ENCODE results near the gene CDKAL1.

The CDKAL1 gene

GRCh38 chr6:21166754-21167153 is 632.5 kb downstream of the CDKAL1 start:
- ChIA-PET POLR2A (no interaction called here), CTCF (no interaction called here)
- no peak for DNase-seq (ENCODE audit: extremely low spot score)
- TF ChIP-seq ARNT (IDR thresholded peaks at IDR 0.05) (no peak), ELF4 (IDR thresholded peaks at IDR 0.05) (no peak), L3MBTL2 (conservative IDR thresholded peaks at IDR 0.05) (no peak), HDGF (IDR thresholded peaks at IDR 0.05; ENCODE audit: borderline replicate concordance) (no peak), FOXA1 (IDR thresholded peaks at IDR 0.05) (no peak), LEF1 (IDR thresholded peaks at IDR 0.05; ENCODE audit: borderline replicate concordance) (no peak), NFRKB (IDR thresholded peaks at IDR 0.05) (no peak), BHLHE40 (IDR thresholded peaks at IDR 0.05; ENCODE audit: borderline replicate concordance) (no peak), SP1 (IDR thresholded peaks at IDR 0.05) (no peak), SUZ12 (IDR thresholded peaks at IDR 0.05) (no peak), CTBP1 (IDR thresholded peaks at IDR 0.05; ENCODE audit: borderline replicate concordance) (no peak), TARDBP (IDR thresholded peaks at IDR 0.05) (no peak), FOXM1 (IDR thresholded peaks at IDR 0.05; ENCODE audit: borderline replicate concordance) (no peak), PKNOX1 (IDR thresholded peaks at IDR 0.05) (no peak), FOXK2 (IDR thresholded peaks at IDR 0.05) (no peak)

GRCh38 chr6:21167790-21168189 is 633.5 kb downstream of the CDKAL1 start:
- ChIA-PET POLR2A (no interaction called here), CTCF (no interaction called here)

GRCh38 chr6:21171801-21172200 is 637.5 kb downstream of the CDKAL1 start:
- DNase-seq (ENCODE audit: extremely low spot score) = no peak
- ChIA-PET CTCF (no interaction called here), POLR2A (no interaction called here)
- TF ChIP-seq SP1 (IDR thresholded peaks at IDR 0.05) (no peak), FOXK2 (IDR thresholded peaks at IDR 0.05) (no peak), L3MBTL2 (conservative IDR thresholded peaks at IDR 0.05) (no peak), TARDBP (IDR thresholded peaks at IDR 0.05) (no peak)

More at GRCh38 chr6:21167790-21168189, 633.5 kb downstream of the CDKAL1 start:
- no peak for DNase-seq (ENCODE audit: extremely low spot score)
- TF ChIP-seq LEF1 (IDR thresholded peaks at IDR 0.05; ENCODE audit: borderline replicate concordance) = no peak
- no peak for TF ChIP-seq PKNOX1 (IDR thresholded peaks at IDR 0.05)
- no peak for TF ChIP-seq FOXM1 (IDR thresholded peaks at IDR 0.05; ENCODE audit: borderline replicate concordance)
- TF ChIP-seq SP1 (IDR thresholded peaks at IDR 0.05) = no peak
- no peak for TF ChIP-seq HDGF (IDR thresholded peaks at IDR 0.05; ENCODE audit: borderline replicate concordance)
- no peak for TF ChIP-seq L3MBTL2 (conservative IDR thresholded peaks at IDR 0.05)
- no peak for TF ChIP-seq ELF4 (IDR thresholded peaks at IDR 0.05)

- no peak for DNase-seq (ENCODE audit: extremely low spot score)
- ChIA-PET CTCF (no interaction called here), POLR2A (interaction anchor here (0.6 kb wide), 1 partner anchor 1390 kb away, joined by 3 read pairs; no protein-coding TSS in a partner anchor)
- TF ChIP-seq LEF1 (IDR thresholded peaks at IDR 0.05; ENCODE audit: borderline replicate concordance) = no peak
- no peak for TF ChIP-seq SUZ12 (IDR thresholded peaks at IDR 0.05)
- no peak for TF ChIP-seq FOXA1 (IDR thresholded peaks at IDR 0.05)
- TF ChIP-seq PKNOX1 (IDR thresholded peaks at IDR 0.05) = no peak
- no peak for TF ChIP-seq FOXM1 (IDR thresholded peaks at IDR 0.05; ENCODE audit: borderline replicate concordance)
- TF ChIP-seq ELF4 (IDR thresholded peaks at IDR 0.05) = no peak
- no peak for TF ChIP-seq SP1 (IDR thresholded peaks at IDR 0.05)
- TF ChIP-seq L3MBTL2 (conservative IDR thresholded peaks at IDR 0.05) = no peak
- no peak for TF ChIP-seq ZNF384 (IDR thresholded peaks at IDR 0.05)
- TF ChIP-seq FOXK2 (IDR thresholded peaks at IDR 0.05) = no peak
- TF ChIP-seq CTBP1 (IDR thresholded peaks at IDR 0.05; ENCODE audit: borderline replicate concordance) = no peak
- TF ChIP-seq NFRKB (IDR thresholded peaks at IDR 0.05) = no peak
- no peak for TF ChIP-seq HDGF (IDR thresholded peaks at IDR 0.05; ENCODE audit: borderline replicate concordance)
- TF ChIP-seq TARDBP (IDR thresholded peaks at IDR 0.05) = no peak
- TF ChIP-seq BHLHE40 (IDR thresholded peaks at IDR 0.05; ENCODE audit: borderline replicate concordance) = no peak
- TF ChIP-seq ARNT (IDR thresholded peaks at IDR 0.05) = no peak
Observed at GRCh38 chr6:21173031-21173430, 638.8 kb downstream of the CDKAL1 start.

GRCh38 chr6:21173678-21174077 is 639.4 kb downstream of the CDKAL1 start:
- no peak for DNase-seq (ENCODE audit: extremely low spot score)
- no peak for TF ChIP-seq NFRKB (IDR thresholded peaks at IDR 0.05)
- TF ChIP-seq FOXA1 (IDR thresholded peaks at IDR 0.05) = no peak
- TF ChIP-seq SUZ12 (IDR thresholded peaks at IDR 0.05) = no peak
- ChIA-PET CTCF (interaction anchor here (0.7 kb wide), 1 partner anchor 242 kb away, joined by 3 read pairs; no protein-coding TSS in a partner anchor), POLR2A (no interaction called here)

GRCh38 chr6:21176197-21176596 is 641.9 kb downstream of the CDKAL1 start:
- DNase-seq (ENCODE audit: extremely low spot score) = no peak
- POLR2A ChIA-PET = no interaction called here

More at GRCh38 chr6:21176197-21176596, 641.9 kb downstream of the CDKAL1 start:
- TF ChIP-seq FOXM1 (IDR thresholded peaks at IDR 0.05; ENCODE audit: borderline replicate concordance) = no peak
- TF ChIP-seq ZNF384 (IDR thresholded peaks at IDR 0.05) = no peak
- no peak for TF ChIP-seq NFRKB (IDR thresholded peaks at IDR 0.05)
- no peak for TF ChIP-seq PKNOX1 (IDR thresholded peaks at IDR 0.05)
- no peak for TF ChIP-seq CTBP1 (IDR thresholded peaks at IDR 0.05; ENCODE audit: borderline replicate concordance)
- TF ChIP-seq TARDBP (IDR thresholded peaks at IDR 0.05) = no peak
- no peak for TF ChIP-seq HDGF (IDR thresholded peaks at IDR 0.05; ENCODE audit: borderline replicate concordance)
- TF ChIP-seq SP1 (IDR thresholded peaks at IDR 0.05) = no peak
- TF ChIP-seq ARNT (IDR thresholded peaks at IDR 0.05) = no peak
- no peak for TF ChIP-seq FOXA1 (IDR thresholded peaks at IDR 0.05)
- no peak for TF ChIP-seq ELF4 (IDR thresholded peaks at IDR 0.05)
- no peak for TF ChIP-seq SUZ12 (IDR thresholded peaks at IDR 0.05)
- TF ChIP-seq LEF1 (IDR thresholded peaks at IDR 0.05; ENCODE audit: borderline replicate concordance) = no peak
- TF ChIP-seq BHLHE40 (IDR thresholded peaks at IDR 0.05; ENCODE audit: borderline replicate concordance) = no peak
- TF ChIP-seq FOXK2 (IDR thresholded peaks at IDR 0.05) = no peak
- no peak for TF ChIP-seq L3MBTL2 (conservative IDR thresholded peaks at IDR 0.05)
- CTCF ChIA-PET = no interaction called here
